ENCODE measurements around the gene NKIRAS1.

DNA sequence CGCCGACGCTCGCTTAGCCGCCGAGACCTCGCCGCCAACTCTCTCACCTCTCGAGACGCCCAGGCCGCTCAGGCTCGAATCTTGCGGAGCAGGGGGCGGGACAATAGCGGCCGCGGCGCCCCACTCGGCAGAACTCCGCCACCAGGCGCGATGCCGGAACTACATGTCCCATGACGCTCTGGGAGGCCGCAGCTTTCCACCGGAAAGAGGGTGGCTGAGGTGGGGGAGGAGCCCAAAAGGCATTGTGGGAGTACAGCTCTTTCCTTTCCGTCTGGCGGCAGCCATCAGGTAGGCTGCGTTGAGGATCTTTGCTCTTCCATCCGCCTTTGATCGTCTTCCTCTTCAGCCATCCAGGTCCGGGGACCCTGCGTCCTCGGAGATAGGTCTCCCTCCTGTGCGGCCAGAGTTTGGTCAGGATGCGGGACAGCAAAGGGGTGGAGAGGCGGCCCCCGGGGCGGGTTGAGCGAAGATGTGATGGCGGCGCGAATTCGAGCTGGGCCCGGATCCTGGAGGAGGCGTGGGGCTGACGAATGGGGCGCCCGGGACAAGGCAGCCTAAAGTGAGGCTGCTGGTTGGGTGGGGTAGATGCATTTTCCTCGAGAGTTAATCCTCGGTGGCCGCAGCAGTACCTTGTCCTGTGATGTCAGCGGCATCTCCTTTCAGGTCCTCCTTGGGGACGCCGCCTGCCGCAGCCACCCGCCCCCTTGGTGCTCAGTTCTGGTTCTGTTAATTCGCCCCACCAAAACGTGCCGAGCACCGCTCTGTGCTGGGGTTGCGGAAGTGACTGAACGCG is at the start of gene NKIRAS1, which contains the start of gene RPL15:
- peak; percentile 99 for TF ChIP-seq POLR2A (IDR thresholded peaks at IDR 0.05)
- TF ChIP-seq, protein P1, sequence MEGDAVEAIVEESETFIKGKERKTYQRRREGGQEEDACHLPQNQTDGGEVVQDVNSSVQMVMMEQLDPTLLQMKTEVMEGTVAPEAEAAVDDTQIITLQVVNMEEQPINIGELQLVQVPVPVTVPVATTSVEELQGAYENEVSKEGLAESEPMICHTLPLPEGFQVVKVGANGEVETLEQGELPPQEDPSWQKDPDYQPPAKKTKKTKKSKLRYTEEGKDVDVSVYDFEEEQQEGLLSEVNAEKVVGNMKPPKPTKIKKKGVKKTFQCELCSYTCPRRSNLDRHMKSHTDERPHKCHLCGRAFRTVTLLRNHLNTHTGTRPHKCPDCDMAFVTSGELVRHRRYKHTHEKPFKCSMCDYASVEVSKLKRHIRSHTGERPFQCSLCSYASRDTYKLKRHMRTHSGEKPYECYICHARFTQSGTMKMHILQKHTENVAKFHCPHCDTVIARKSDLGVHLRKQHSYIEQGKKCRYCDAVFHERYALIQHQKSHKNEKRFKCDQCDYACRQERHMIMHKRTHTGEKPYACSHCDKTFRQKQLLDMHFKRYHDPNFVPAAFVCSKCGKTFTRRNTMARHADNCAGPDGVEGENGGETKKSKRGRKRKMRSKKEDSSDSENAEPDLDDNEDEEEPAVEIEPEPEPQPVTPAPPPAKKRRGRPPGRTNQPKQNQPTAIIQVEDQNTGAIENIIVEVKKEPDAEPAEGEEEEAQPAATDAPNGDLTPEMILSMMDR (IDR thresholded peaks at IDR 0.05), result peak; percentile 58 to 95 (median 92)
